ENCODE measurements around the gene SNRPN. TPM values are rescaled to one million over a fixed set of nuclear protein-coding genes. Genes with fewer than 3 reads are reported as not detected.
A peak's percentile ranks its signal among the peaks of the same experiment; 100 is the strongest.
"Not testable (repeated sequence)": the region's sequence is repeated elsewhere in the genome, so short reads cannot be mapped to it uniquely, and the experiment has no call there.

The SNRPN gene
- total RNA-seq, 1 donor from 2014 or later = 35.4 TPM

- Mint-ChIP-seq H3K4me1 (ENCODE audit: low read depth) (no peaks in the 10 kb centered on the region), H3K9me3 (peaks cover 16% of the 10 kb centered on the region), H3K36me3 (ENCODE audit: low read depth) (no peaks in the 10 kb centered on the region), H3K4me3 (no peak overlapping the region), H3K27ac (no peak overlapping the region), H3K27me3 (ENCODE audit: insufficient read depth) (no peaks in the 10 kb centered on the region)
- intact Hi-C loops (cut with micrococcal nuclease) = no loop called here
- DNase-seq (ENCODE audit: low spot score) = no peak
Observed at GRCh38 chr15:24944954-24945353, 9.8 kb upstream of the SNRPN start.

DNA sequence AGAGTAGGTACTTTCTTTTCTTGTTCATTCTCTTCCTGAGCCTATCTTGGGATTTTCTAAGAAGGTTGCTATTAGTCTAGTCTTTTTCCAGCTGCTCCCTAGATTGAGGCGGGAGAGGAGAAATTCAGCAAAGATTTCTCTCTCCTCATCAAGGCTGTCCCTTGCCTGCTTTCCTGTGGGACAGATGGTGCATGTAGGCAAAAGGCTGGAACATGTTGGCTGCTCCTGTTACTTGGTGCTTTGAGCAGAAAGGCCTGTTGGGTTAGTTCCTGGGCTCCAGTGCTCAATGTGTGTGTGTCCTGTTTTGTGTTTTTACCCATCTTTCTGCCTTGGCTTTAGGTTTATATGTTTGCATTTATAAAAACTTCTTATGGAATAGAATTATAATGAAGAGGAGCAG is 9.1 kb upstream of the SNRPN start:
- Mint-ChIP-seq H3K4me3 (no peak overlapping the region), H3K27me3 (ENCODE audit: insufficient read depth) (no peaks in the 10 kb centered on the region), H3K27ac (no peak overlapping the region), H3K36me3 (ENCODE audit: low read depth) (no peaks in the 10 kb centered on the region), H3K9me3 (peaks cover 9% of the 10 kb centered on the region), H3K4me1 (ENCODE audit: low read depth) (no peaks in the 10 kb centered on the region)
- intact Hi-C loops (cut with micrococcal nuclease) = no loop called here
- DNase-seq (ENCODE audit: low spot score) = no peak

DNA sequence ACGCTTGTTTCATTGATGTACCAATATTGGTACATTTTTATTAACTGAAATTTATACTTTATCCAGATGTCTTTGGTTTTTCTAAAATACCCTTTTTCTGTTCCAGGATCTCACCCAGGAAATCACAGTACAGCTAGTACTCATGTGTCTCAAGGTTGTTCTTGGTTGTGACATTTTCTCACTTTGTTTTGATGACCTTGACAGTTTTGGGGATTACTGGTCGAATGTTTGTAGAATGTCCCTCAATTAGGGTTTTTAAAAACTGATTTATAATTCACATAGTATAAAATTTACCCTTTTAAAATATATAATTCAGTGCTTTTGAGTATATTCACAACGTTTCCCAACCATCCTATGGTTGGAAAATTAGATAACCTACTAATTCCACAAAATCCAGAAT is 6.3 kb upstream of the SNRPN start:
- no peak overlapping the region for H3K4me3 Mint-ChIP-seq
- H3K9me3 Mint-ChIP-seq = peaks cover 19% of the 10 kb centered on the region
- intact Hi-C loops (cut with micrococcal nuclease) = no loop called here
- no peaks in the 10 kb centered on the region for H3K36me3 Mint-ChIP-seq (ENCODE audit: low read depth)
- H3K27ac Mint-ChIP-seq = no peak overlapping the region
- no peak for DNase-seq (ENCODE audit: low spot score)
- no peaks in the 10 kb centered on the region for H3K27me3 Mint-ChIP-seq (ENCODE audit: insufficient read depth)
- H3K4me1 Mint-ChIP-seq (ENCODE audit: low read depth) = no peaks in the 10 kb centered on the region

DNA sequence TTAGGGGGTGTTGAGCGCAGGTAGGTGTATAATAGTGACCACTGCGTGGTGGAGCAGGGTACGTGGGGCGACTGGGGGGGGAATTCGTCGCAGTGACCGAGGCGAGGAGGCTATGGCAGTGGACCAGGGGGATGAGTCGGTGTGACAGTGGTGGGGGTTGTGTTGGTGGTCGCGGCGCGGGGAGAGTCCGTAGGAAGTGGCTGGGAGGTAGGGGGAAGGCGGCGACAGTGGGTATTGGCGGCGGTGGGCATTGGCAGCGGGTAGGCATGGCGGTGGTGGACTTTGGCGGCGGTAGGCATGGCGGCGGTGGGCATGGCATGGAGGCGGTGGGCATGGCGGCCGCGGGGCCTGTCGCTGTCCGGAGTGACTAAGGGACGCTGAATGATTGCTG is 739 bp downstream of the SNRPN start:
- peak overlapping the region; percentile 92 for H3K27ac Mint-ChIP-seq
- DNase-seq (ENCODE audit: low spot score) = no peak
- H3K4me1 Mint-ChIP-seq (ENCODE audit: low read depth) = peaks cover 10% of the 10 kb centered on the region
- H3K9me3 Mint-ChIP-seq = peaks cover 28% of the 10 kb centered on the region
- intact Hi-C loops (cut with micrococcal nuclease) = loop anchor here (5.0 to 10.0 kb wide), 3 partner anchors 412 to 1129 kb away; no protein-coding TSS in a partner anchor
- H3K36me3 Mint-ChIP-seq (ENCODE audit: low read depth) = peaks cover 3% of the 10 kb centered on the region
- no peaks in the 10 kb centered on the region for H3K27me3 Mint-ChIP-seq (ENCODE audit: insufficient read depth)
- peak overlapping the region; percentile 95 for H3K4me3 Mint-ChIP-seq

DNA sequence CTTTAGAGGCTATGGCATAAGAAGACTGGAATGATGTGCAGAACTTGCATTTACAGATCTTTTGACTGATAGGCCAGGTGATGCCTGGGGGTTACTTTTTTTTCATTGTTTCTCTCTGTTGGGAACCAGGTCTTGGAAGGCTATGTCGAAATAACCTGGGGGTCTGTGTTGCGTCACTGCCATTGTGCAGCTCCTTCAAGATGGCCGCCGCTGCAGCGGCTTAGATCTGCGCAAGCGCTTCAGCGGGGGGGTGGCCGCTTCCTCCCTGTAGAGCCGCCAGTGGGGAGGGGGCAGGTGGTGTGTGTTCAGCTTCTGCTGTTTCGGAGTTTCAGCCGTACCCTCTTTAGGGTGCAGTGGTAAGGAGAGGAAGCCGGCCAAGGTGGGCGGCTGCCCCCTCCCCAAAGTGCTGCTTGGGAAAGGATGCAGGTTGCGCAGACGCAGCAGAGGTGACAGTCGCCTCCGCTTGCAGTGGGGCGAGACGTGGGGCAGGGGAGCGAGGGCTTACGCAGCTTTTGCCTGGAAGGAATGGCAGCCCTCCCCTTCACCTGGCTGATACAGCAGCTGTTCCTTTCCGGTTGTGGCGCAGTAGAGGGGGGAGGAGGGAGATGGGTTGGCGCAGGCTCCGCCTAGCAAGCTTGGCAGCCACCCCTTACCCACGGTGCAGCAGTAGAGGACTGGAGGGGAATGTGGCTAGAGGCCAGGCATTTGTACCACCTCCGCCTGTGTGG is 1.5 kb downstream of the SNRPN start:
- Mint-ChIP-seq H3K4me1 (ENCODE audit: low read depth) (peaks cover 10% of the 10 kb centered on the region), H3K9me3 (peaks cover 32% of the 10 kb centered on the region), H3K4me3 (peak overlapping the region; percentile 95), H3K36me3 (ENCODE audit: low read depth) (peaks cover 3% of the 10 kb centered on the region), H3K27me3 (ENCODE audit: insufficient read depth) (no peaks in the 10 kb centered on the region), H3K27ac (peak overlapping the region; percentile 92)
- DNase-seq (ENCODE audit: low spot score) = peak; percentile 65
- intact Hi-C loops (cut with micrococcal nuclease) = loop anchor here (1.0 to 10.0 kb wide), 4 partner anchors 411 to 1129 kb away; partner anchors contain the start of gene UBE3A

DNA sequence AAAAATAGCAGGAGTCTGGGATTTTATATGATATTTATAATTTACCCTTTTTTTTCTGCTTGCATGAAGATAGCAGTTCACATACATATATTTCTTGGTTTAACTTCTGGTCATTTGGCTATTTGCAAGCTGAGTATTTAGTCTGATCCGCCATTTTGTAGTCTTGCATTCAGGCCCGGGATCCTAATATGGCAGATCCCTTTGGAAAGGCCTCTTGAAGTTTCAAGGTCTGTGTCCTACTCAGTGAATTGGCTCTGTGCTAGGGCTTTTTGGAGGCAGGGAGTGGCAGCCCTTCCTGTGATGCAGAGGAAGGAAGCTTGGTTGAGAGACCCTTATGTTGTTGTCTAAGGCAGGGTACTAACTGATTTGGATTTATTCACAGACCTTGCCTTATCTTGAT is 2.9 kb downstream of the SNRPN start:
- Mint-ChIP-seq H3K27ac (no peak overlapping the region), H3K36me3 (ENCODE audit: low read depth) (peaks cover 6% of the 10 kb centered on the region), H3K9me3 (peaks cover 26% of the 10 kb centered on the region), H3K27me3 (ENCODE audit: insufficient read depth) (no peaks in the 10 kb centered on the region), H3K4me3 (no peak overlapping the region), H3K4me1 (ENCODE audit: low read depth) (peaks cover 10% of the 10 kb centered on the region)
- DNase-seq (ENCODE audit: low spot score) = no peak
- intact Hi-C loops (cut with micrococcal nuclease) = loop anchor here (5.0 to 10.0 kb wide), 3 partner anchors 410 to 1127 kb away; no protein-coding TSS in a partner anchor

DNA sequence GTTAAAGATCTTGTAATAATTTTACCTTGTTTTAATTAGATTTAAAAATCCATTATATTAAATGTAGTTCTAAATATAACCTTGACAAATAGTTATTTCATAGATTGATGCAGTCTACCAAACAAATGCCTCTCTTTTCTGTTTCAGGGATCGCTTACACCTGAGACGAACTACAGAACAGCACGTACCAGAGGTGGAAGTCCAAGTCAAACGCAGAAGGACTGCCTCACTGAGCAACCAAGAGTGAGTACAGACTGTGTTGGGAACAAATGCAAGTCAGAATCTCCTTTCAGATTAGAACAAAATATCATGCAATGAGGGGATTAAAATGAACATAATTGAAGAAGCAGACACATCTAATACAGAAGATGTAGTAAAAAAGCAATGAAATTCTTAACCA is 7.2 kb downstream of the SNRPN start:
- intact Hi-C loops (cut with micrococcal nuclease) = no loop called here
- Mint-ChIP-seq H3K4me1 (ENCODE audit: low read depth) (peaks cover 3% of the 10 kb centered on the region), H3K36me3 (ENCODE audit: low read depth) (peaks cover 35% of the 10 kb centered on the region), H3K4me3 (no peak overlapping the region), H3K27me3 (ENCODE audit: insufficient read depth) (no peaks in the 10 kb centered on the region), H3K9me3 (peaks cover 46% of the 10 kb centered on the region), H3K27ac (no peak overlapping the region)
- no peak for DNase-seq (ENCODE audit: low spot score)

DNA sequence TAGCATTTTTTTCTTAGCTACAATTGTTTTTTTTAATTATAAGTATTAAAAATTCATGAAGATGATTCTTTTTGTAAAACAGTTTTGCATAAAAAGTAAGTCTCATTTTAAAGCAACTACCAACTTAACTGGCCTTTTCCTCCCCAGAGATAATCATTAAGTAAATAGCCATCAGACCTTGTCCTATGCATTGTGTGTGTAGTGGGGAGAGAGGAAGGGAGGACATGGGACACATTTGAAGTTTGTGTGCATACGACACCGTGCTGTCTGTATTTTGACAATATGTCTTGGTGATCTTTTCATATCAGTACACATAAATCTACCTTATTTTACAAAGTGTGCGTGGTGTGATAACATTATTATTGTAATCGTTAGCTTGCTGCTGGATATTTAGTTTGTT is 8.1 kb downstream of the SNRPN start:
- Mint-ChIP-seq H3K27ac (no peak overlapping the region), H3K4me3 (no peak overlapping the region), H3K4me1 (ENCODE audit: low read depth) (no peaks in the 10 kb centered on the region), H3K36me3 (ENCODE audit: low read depth) (peaks cover 40% of the 10 kb centered on the region), H3K27me3 (ENCODE audit: insufficient read depth) (no peaks in the 10 kb centered on the region), H3K9me3 (peaks cover 42% of the 10 kb centered on the region)
- intact Hi-C loops (cut with micrococcal nuclease) = no loop called here
- no peak for DNase-seq (ENCODE audit: low spot score)

DNA sequence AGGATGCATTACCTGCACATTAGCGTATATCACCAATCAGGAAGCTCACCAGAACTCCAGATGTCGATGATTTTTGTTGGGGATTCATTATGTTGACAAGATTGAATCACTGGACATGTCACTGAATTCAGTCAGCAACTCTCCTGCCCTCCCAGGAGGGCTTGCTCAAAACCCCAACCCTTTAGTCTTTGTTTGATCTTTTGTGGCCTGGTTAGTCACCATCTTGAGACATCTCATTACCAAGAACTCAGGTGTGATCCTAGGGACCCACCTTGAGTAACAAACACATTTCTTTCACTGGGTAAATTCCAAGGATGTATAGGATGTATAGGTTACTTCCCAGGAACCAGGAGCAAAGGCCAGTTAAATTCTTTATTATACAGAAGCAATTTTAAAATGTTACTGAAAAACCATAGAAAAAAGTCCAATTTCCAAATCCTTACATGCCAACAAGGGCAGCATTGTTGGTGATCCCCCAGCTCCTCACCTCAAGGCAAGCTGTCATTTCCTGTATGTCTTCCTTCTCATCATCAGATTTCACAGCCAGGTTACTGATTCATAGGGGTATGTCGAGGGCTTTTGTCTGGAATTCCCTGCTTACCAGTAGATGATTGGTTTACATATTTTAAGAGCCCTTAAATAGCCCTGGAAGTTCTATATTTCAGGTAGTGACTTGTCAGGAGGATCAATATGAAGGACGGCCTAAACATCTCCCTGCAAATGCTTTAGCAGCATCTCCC is 11.7 kb downstream of the SNRPN start:
- peaks cover 40% of the 10 kb centered on the region for H3K9me3 Mint-ChIP-seq
- H3K4me1 Mint-ChIP-seq (ENCODE audit: low read depth) = no peaks in the 10 kb centered on the region
- H3K27me3 Mint-ChIP-seq (ENCODE audit: insufficient read depth) = no peaks in the 10 kb centered on the region
- no peak overlapping the region for H3K4me3 Mint-ChIP-seq
- no peak overlapping the region for H3K27ac Mint-ChIP-seq
- intact Hi-C loops (cut with micrococcal nuclease) = no loop called here
- DNase-seq (ENCODE audit: low spot score) = no peak
- peaks cover 51% of the 10 kb centered on the region for H3K36me3 Mint-ChIP-seq (ENCODE audit: low read depth)

DNA sequence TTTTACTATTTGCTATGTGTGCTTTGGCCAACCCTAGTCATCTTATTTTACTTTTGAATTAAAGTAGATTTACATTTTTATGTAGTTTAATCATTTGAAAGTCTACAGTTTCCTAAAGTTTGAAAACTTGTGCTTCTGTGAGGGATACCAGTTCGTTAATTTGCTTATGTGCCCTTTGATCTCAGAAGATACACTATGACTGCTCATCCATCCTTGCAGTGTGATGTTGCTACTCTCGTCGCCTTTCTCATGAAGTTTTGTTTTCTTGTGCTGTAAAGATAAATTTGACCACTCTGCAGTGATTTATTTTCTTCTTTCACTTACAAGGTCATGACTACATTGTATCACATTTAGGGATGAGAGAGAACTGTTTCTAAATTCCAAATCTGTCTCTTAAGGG is 16.3 kb downstream of the SNRPN start:
- H3K4me3 Mint-ChIP-seq = no peak overlapping the region
- DNase-seq (ENCODE audit: low spot score) = no peak
- peaks cover 47% of the 10 kb centered on the region for H3K9me3 Mint-ChIP-seq
- no peaks in the 10 kb centered on the region for H3K27me3 Mint-ChIP-seq (ENCODE audit: insufficient read depth)
- H3K4me1 Mint-ChIP-seq (ENCODE audit: low read depth) = no peaks in the 10 kb centered on the region
- intact Hi-C loops (cut with micrococcal nuclease) = no loop called here
- H3K36me3 Mint-ChIP-seq (ENCODE audit: low read depth) = peaks cover 44% of the 10 kb centered on the region
- no peak overlapping the region for H3K27ac Mint-ChIP-seq

GRCh38 chr15:24971772-24972171 is 17.0 kb downstream of the SNRPN start:
- DNase-seq (ENCODE audit: low spot score) = no peak
- Mint-ChIP-seq H3K36me3 (ENCODE audit: low read depth) (peaks cover 44% of the 10 kb centered on the region), H3K9me3 (peaks cover 52% of the 10 kb centered on the region), H3K4me3 (no peak overlapping the region), H3K27me3 (ENCODE audit: insufficient read depth) (no peaks in the 10 kb centered on the region), H3K4me1 (ENCODE audit: low read depth) (no peaks in the 10 kb centered on the region), H3K27ac (no peak overlapping the region)
- intact Hi-C loops (cut with micrococcal nuclease) = no loop called here

GRCh38 chr15:24972707-24973106 is 17.9 kb downstream of the SNRPN start:
- H3K27me3 Mint-ChIP-seq (ENCODE audit: insufficient read depth); H3K4me1 Mint-ChIP-seq (ENCODE audit: low read depth); intact Hi-C loops (cut with micrococcal nuclease); H3K4me3 Mint-ChIP-seq; DNase-seq (ENCODE audit: low spot score); H3K27ac Mint-ChIP-seq: not testable (repeated sequence)
- Mint-ChIP-seq H3K36me3 (ENCODE audit: low read depth) (peaks cover 44% of the 10 kb centered on the region), H3K9me3 (peaks cover 48% of the 10 kb centered on the region)

GRCh38 chr15:24976932-24977331 is 22.1 kb downstream of the SNRPN start:
- Mint-ChIP-seq H3K27ac (no peak overlapping the region), H3K27me3 (ENCODE audit: insufficient read depth) (no peaks in the 10 kb centered on the region), H3K4me1 (ENCODE audit: low read depth) (no peaks in the 10 kb centered on the region), H3K36me3 (ENCODE audit: low read depth) (peaks cover 59% of the 10 kb centered on the region), H3K4me3 (no peak overlapping the region), H3K9me3 (peaks cover 54% of the 10 kb centered on the region)
- DNase-seq (ENCODE audit: low spot score) = no peak
- intact Hi-C loops (cut with micrococcal nuclease) = no loop called here
